ENCODE results near the gene TRIM68. TPM values are rescaled to one million over a fixed set of nuclear protein-coding genes. Genes with fewer than 3 reads are reported as not detected.
A peak's percentile ranks its signal among the peaks of the same experiment; 100 is the strongest.

The TRIM68 gene
- total and polyA plus RNA-seq, 2 of the 4 experiments (the other 2 are of a cell fraction) = 8.1 to 8.4 TPM

- DNase-seq = no peak
- Histone ChIP-seq H3K4me3 (ENCODE audit: insufficient read depth, low read depth, low read length) (no peak overlapping the region), H2BK120ac (ENCODE audit: low read depth, low read length) (no peak overlapping the region), H2AK5ac (ENCODE audit: low read depth, low read length) (no peak overlapping the region), H3K36me3 (ENCODE audit: control insufficient read depth, insufficient read depth, low read length) (no peaks in the 10 kb centered on the region), H3K18ac (ENCODE audit: low read depth, low read length) (no peak overlapping the region), H3K9me3 (ENCODE audit: control insufficient read depth, insufficient read depth, low read length) (no peaks in the 10 kb centered on the region), H3K14ac (replicated peaks; ENCODE audit: low read depth, low read length) (0 out of 2 replicates have a peak overlapping the region, but pooled peaks have one; percentile 14), H3K4ac (ENCODE audit: low read depth, low read length) (no peak overlapping the region), H3K4me2 (ENCODE audit: low read depth, low read length) (no peak overlapping the region), H3K79me1 (ENCODE audit: low read depth in 1 of 2, low read length in 2 of 2) (no peaks in the 10 kb centered on the region), H3K9me1 (ENCODE audit: insufficient read depth, low read length) (no peaks in the 10 kb centered on the region), H2AFZ (replicated peaks; ENCODE audit: low read length, poor library complexity) (no peak overlapping the region), H4K20me1 (ENCODE audit: insufficient read depth, low read length) (no peaks in the 10 kb centered on the region), H2AK9ac (replicated peaks; ENCODE audit: low read depth, low read length, poor library complexity) (no peak overlapping the region), H4K91ac (ENCODE audit: insufficient read depth, low read depth, low read length) (no peak overlapping the region; the same call in 1 of the 2 replicates), H3K56ac (ENCODE audit: extremely low read depth, insufficient read depth, low read length) (no peak overlapping the region), H3K27me3 (ENCODE audit: control insufficient read depth, insufficient read depth, low read length) (no peaks in the 10 kb centered on the region), H3K27ac (ENCODE audit: insufficient read depth, low read length) (no peak overlapping the region), H3K9ac (ENCODE audit: low read depth, low read length) (no peak overlapping the region), H4K5ac (ENCODE audit: low read depth, low read length) (no peak overlapping the region), H4K8ac (ENCODE audit: low read depth in 2 of 2, low read length in 2 of 2) (no peak overlapping the region), H2BK15ac (ENCODE audit: low read depth, low read length) (no peak overlapping the region), H2BK20ac (ENCODE audit: low read depth, low read length) (0 out of 2 replicates have a peak overlapping the region, but pooled peaks have one; percentile 0), H3K4me1 (ENCODE audit: control insufficient read depth, insufficient read depth, low read length) (no peaks in the 10 kb centered on the region), H3K23ac (ENCODE audit: low read depth, low read length) (no peak overlapping the region), H2BK5ac (ENCODE audit: low read depth, low read length, poor library complexity, severe bottlenecking) (no peak overlapping the region)
- intact Hi-C loops (cut with micrococcal nuclease) = no loop called here
- POLR2A ChIA-PET (ENCODE audit: unreplicated experiment) = no interaction called here
- CTCF ChIA-PET = no interaction called here
- in situ Hi-C loops (cut with MboI; ENCODE audit: low sequenced_read_pairs) = no loop called here
- dilution Hi-C loops (cut with HindIII; ENCODE audit: low sequenced_read_pairs, unreplicated experiment) = no loop called here
- TF ChIP-seq RFX5 (IDR thresholded peaks at IDR 0.05; ENCODE audit: low read depth, low read length) (no peak), CHD1 (IDR thresholded peaks at IDR 0.05; ENCODE audit: low read depth, low read length) (no peak), NFE2L2 (IDR thresholded peaks at IDR 0.05; ENCODE audit: low read depth, low read length) (no peak), MAZ (IDR thresholded peaks at IDR 0.05; ENCODE audit: borderline replicate concordance, low read depth, low read length) (no peak)
- TF ChIP-seq, protein P1, sequence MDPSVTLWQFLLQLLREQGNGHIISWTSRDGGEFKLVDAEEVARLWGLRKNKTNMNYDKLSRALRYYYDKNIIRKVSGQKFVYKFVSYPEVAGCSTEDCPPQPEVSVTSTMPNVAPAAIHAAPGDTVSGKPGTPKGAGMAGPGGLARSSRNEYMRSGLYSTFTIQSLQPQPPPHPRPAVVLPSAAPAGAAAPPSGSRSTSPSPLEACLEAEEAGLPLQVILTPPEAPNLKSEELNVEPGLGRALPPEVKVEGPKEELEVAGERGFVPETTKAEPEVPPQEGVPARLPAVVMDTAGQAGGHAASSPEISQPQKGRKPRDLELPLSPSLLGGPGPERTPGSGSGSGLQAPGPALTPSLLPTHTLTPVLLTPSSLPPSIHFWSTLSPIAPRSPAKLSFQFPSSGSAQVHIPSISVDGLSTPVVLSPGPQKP (IDR thresholded peaks at IDR 0.05; ENCODE audit: borderline replicate concordance, low read depth, low read length) = no peak
- TF ChIP-seq, protein P2, sequence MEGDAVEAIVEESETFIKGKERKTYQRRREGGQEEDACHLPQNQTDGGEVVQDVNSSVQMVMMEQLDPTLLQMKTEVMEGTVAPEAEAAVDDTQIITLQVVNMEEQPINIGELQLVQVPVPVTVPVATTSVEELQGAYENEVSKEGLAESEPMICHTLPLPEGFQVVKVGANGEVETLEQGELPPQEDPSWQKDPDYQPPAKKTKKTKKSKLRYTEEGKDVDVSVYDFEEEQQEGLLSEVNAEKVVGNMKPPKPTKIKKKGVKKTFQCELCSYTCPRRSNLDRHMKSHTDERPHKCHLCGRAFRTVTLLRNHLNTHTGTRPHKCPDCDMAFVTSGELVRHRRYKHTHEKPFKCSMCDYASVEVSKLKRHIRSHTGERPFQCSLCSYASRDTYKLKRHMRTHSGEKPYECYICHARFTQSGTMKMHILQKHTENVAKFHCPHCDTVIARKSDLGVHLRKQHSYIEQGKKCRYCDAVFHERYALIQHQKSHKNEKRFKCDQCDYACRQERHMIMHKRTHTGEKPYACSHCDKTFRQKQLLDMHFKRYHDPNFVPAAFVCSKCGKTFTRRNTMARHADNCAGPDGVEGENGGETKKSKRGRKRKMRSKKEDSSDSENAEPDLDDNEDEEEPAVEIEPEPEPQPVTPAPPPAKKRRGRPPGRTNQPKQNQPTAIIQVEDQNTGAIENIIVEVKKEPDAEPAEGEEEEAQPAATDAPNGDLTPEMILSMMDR (conservative IDR thresholded peaks at IDR 0.05; ENCODE audit: low read depth, low read length) = no peak
- no TSS peak for BruUV-seq (replicated peaks)
- 75% methylated on average over 3 of the region's 7 CpGs; no CpG with 5 or more reads in 1 of the 2 experiments for WGBS, 2 experiments (ENCODE audit: extremely low coverage in 2 of 2, insufficient read length in 1 of 2)
- no peak for ATAC-seq (ENCODE audit: low read depth)
These were observed 34.0 kb upstream of the TRIM68 start for GRCh38 chr11:4642043-4642442.
